GM10266 (cell line): ENCODE data around the gene MTERF2.

Experiments used
- DNase-seq: peaks from one replicate; pipeline ENCODE4 v3.0.0; 2012; ENCODE audit errors: extremely low spot score
- TF ChIP-seq, protein P1 (sequence below): IDR thresholded peaks from 2 replicates; pipeline ENCODE4 v1.5.1; 2012; ENCODE audit warnings: mild to moderate bottlenecking, low read depth; ENCODE audit not compliant: control insufficient read depth, insufficient read depth; ENCODE audit errors: missing control alignments

MTERF2 gene, protein sequence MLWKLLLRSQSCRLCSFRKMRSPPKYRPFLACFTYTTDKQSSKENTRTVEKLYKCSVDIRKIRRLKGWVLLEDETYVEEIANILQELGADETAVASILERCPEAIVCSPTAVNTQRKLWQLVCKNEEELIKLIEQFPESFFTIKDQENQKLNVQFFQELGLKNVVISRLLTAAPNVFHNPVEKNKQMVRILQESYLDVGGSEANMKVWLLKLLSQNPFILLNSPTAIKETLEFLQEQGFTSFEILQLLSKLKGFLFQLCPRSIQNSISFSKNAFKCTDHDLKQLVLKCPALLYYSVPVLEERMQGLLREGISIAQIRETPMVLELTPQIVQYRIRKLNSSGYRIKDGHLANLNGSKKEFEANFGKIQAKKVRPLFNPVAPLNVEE

DNA sequence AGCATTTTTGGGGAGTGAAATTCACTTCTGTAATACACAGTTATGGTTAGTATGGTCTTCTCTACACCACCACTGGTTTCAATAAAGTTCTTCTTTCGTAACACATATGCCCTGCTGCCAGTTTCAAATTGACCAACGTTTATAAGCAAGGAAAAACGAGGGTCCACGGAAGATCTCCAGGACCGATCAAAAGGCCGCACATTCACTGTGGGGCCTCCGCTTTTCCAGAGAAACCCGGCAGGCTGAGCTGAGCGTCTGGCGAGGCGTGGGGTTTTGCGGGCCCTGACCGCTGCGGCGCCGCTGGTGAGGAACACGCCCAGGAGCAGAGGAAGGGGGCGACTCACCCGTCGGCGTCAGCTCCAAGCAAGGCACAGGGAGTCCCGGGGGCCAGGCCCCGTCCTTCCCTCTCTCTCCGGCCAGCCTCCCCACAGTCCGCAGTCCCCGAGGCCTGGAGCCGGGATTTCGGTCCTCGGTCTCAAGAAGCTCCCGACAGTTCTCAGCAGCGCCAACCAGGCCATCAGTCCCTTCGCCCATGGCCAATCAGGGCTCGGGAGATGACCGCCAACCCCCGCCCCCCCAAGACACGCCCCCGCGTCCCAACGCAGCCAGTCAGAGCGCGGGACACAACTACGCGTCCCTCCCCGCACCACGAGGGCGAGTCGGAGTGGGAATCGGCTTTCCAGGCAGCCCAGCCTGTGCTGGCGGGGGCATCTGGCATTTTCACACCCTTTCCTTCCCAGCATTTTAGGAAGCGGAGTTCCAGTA lies at the start of gene MTERF2:
TSS of gene MTERF2 (minus strand) at position 522 of the 765 bp plus-strand sequence. CDS start 8,432 bp downstream, outside the sequence.
- peak; percentile 89 for DNase-seq
- TF ChIP-seq, protein P1, sequence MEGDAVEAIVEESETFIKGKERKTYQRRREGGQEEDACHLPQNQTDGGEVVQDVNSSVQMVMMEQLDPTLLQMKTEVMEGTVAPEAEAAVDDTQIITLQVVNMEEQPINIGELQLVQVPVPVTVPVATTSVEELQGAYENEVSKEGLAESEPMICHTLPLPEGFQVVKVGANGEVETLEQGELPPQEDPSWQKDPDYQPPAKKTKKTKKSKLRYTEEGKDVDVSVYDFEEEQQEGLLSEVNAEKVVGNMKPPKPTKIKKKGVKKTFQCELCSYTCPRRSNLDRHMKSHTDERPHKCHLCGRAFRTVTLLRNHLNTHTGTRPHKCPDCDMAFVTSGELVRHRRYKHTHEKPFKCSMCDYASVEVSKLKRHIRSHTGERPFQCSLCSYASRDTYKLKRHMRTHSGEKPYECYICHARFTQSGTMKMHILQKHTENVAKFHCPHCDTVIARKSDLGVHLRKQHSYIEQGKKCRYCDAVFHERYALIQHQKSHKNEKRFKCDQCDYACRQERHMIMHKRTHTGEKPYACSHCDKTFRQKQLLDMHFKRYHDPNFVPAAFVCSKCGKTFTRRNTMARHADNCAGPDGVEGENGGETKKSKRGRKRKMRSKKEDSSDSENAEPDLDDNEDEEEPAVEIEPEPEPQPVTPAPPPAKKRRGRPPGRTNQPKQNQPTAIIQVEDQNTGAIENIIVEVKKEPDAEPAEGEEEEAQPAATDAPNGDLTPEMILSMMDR: no peak

DNA sequence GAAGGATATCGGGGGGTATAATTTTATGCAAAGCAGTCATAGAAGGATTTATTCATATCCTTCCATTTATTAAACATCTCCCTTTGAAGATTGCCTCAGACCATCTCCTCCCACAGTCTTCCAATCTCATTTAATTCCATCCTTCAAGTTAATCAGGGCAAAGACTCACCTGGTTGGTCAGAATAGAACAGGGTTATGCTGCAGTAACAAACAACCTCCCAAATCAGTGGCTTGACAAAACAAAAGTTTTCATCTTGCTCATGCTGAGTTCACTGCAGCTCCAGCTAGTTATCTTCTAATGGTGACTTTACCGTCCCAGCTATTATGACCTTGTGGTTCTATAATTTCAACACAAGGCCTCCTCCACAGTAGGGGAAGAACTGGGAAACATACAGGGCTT lies 48.8 kb upstream of the MTERF2 start:
- TF ChIP-seq, protein P1: no peak

DNA sequence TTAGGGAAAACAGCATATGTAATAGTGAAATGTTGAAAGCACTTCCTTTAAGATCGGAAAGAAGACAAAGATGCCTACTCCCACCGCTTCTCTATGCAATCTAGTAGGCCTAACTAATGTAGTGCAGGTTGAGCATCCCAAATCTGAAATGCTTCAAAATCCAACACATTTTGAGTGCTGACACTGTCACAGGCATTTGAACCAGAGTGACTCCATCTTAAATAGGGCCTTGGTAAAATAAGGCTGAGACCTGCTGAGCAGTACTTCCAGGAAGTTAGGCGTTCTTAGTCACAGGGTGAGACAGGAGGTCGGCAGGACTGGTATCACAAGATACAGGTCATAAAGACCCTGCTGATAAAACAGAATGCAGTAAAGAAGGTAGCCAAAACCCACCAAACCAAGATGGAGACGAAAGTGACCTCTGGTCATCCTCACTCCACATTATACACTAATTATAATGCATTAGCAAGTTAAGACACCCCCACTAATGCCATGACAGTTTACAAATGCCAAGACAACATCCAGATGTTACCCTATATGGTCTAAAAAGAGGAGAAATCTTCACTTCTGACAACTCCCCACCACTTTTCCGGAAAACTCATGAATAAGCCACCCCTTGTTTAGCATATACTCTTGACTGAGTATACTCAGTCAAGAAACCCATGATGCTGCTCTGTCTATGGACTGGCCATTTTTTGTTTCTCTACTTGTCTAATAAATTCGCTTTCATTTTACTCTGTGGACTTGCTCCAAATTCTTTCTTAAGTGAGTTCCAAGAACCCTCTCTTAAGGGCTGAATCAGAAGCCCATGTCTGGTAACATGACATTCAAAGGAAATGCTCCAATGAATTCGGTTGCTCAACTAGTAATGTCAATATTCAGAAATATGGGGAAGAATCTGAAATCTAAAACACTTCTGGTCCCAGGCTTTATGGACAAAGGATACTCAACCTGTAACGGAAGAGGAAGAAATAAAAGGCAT lies 47.1 kb upstream of the MTERF2 start:
- no peak for DNase-seq
- TF ChIP-seq, protein P1: no peak

More for the DNA sequence above, 48.8 kb upstream of the MTERF2 start:
- no peak for DNase-seq

DNA sequence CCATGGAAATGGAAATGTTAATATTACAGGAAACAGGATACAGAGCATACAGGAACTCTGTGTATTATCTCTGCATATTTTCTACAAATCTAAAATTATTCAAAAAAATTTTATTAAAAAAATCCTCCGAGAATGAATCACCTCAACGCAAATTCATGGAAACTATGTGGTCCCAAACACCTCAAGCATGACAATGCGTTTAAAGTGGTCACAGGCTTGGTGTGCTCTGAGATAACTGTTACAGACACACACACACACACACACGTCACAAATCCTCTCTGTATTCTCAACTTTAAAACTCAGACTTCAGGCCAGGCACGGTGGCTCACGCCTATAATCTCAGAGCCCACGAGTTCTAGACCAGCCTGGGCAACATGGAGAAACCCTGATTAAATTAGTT lies 45.3 kb upstream of the MTERF2 start:
- DNase-seq: no peak
- TF ChIP-seq, protein P1: no peak

DNA sequence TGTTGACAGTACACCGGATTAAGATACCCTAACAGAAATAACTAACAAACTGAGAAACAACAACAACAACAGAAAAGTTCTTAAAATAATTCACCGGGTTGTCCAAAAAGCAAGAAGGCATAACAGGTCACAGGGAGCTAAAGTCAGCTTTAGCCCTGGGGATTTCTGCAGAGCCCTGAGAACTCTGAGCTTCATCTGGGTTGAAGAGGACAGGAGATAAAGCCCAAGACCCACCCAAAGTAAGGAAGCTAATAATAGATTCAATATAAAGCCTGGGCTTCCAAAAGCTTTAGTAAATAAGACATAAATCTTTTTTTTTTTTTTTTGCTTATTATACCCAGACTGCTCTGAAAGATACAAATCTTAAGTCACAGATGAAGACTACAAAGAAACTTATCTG lies 44.1 kb upstream of the MTERF2 start:
- no peak for DNase-seq
- TF ChIP-seq, protein P1: no peak

DNA sequence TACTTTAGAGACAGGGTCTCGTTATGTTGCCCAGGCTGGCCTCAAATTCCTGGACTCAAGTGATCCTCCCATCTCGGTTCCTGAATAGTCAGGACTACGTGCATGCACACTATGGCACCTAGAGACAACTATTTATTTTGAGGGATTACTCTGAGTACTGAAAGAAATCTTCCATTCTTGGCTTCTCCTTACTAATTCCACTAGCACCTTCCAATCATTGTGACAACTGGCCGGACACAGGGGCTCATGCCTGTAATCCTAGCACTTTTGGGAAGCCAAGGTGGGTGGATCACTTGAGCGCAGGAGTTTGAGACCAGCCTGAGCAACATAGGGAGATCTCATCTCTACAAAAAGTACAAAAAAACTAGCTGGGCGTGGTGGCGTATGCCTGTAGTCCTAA lies 42.1 kb upstream of the MTERF2 start:
- no peak for DNase-seq
- TF ChIP-seq, protein P1: no peak
